ENCODE measurements around the gene ADCY2.

The ADCY2 gene

DNA sequence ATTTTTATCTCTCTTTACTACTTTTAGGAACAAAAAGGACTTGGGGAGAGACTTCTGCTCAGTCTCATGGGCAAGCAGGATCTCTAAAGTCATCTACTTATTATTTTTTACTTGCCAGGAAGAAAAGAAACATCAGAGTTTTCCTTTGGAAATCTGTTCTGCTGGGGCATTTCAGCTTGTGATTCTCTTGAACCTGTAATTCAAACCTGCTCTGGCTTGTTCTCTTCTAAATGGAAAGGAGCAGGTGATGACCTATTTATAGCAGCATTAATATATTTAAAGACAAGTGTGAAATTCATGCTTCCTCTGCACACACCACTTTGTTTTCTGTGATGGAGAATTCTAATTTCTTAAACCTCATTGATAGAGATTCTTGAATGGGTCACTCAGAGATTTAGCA, 2.0 kb downstream of the ADCY2 start:
- ChIA-PET POLR2A (interaction anchor here (0.6 to 1.0 kb wide), 2 partner anchors 348 to 475 kb away, joined by 3 read pairs; no protein-coding TSS in a partner anchor), CTCF (interaction anchor here (0.6 to 4.6 kb wide), 8 partner anchors 10 to 418 kb away, joined by 3 to 38 read pairs (median 4); no protein-coding TSS in a partner anchor)
- Histone ChIP-seq H3K4me1 (ENCODE audit: control insufficient read depth, insufficient read depth, low read length) (peaks cover 2% of the 10 kb centered on the region; the same call in 1 of the 2 replicates), H3K9me3 (ENCODE audit: control insufficient read depth, insufficient read depth, low read depth, low read length) (no peaks in the 10 kb centered on the region), H3K27ac (ENCODE audit: extremely low read depth, low read depth, low read length) (no peak overlapping the region), H3K36me3 (ENCODE audit: control insufficient read depth in 2 of 2, insufficient read depth in 1 of 2, low read length in 2 of 2) (no peaks in the 10 kb centered on the region), H3K4me3 (ENCODE audit: low read depth, low read length) (no peak overlapping the region)
- TF ChIP-seq ZBTB8A (tag by site-specific recombination; IDR thresholded peaks at IDR 0.05) (no peak), ZNF292 (tag by site-specific recombination; IDR thresholded peaks at IDR 0.05; ENCODE audit: borderline replicate concordance, low read depth) (no peak), ZNF366 (tag by site-specific recombination; conservative IDR thresholded peaks at IDR 0.05) (no peak)

DNA sequence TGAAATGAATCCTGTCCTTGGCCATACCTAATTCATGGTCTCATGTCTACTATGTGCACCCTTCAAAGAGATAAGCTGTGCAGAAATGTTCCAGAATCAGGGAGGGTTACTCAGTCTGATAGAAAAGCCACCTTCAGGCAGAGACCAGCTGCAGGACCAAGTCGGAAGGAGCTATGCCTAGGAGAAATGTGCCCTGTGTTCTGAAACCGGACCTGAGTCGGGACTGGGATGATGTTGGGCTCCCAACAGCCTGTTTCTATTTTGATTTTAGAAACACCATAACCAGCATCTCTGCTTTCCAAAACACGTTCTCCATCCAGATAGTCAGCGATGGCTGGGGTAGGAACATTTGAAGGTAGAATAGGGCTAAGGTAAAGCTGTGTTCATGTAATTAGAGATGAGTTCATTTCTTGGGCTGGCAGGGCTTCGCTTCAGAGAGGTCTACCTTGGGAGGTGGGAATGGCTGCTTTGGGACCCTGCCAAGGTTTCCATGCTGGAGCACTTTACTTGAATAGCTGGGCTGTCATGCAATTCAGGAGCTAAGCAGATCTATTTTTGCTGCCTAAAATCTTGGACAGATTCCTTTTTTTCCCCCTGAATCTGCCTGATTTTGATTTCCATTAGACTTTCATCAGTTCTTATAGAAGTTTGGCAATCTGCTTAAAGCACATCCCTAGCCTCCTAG, 2.8 kb downstream of the ADCY2 start:
- Histone ChIP-seq H3K27ac (ENCODE audit: extremely low read depth, low read depth, low read length) (no peak overlapping the region), H3K9me3 (ENCODE audit: control insufficient read depth, insufficient read depth, low read depth, low read length) (no peaks in the 10 kb centered on the region), H3K36me3 (ENCODE audit: control insufficient read depth in 2 of 2, insufficient read depth in 1 of 2, low read length in 2 of 2) (no peaks in the 10 kb centered on the region), H3K4me1 (ENCODE audit: control insufficient read depth, insufficient read depth, low read length) (peaks cover 2% of the 10 kb centered on the region; the same call in 1 of the 2 replicates), H3K4me3 (ENCODE audit: low read depth, low read length) (no peak overlapping the region)
- ChIA-PET CTCF (interaction anchor here (0.6 to 4.6 kb wide), 8 partner anchors 39 to 417 kb away, joined by 3 to 38 read pairs (median 4); no protein-coding TSS in a partner anchor), POLR2A (interaction anchor here (0.7 kb wide), 1 partner anchor 38 kb away, joined by 3 read pairs; no protein-coding TSS in a partner anchor)
- TF ChIP-seq ZSCAN30 (tag by site-specific recombination; IDR thresholded peaks at IDR 0.05) (no peak), ZXDB (tag by site-specific recombination; IDR thresholded peaks at IDR 0.05) (no peak), RBAK (tag by site-specific recombination; IDR thresholded peaks at IDR 0.05) (no peak), ZNF768 (tag by site-specific recombination; IDR thresholded peaks at IDR 0.05) (no peak), ZNF701 (tag by site-specific recombination; IDR thresholded peaks at IDR 0.05) (no peak), ZNF571 (tag by site-specific recombination; IDR thresholded peaks at IDR 0.05) (no peak), ZNF830 (tag by site-specific recombination; IDR thresholded peaks at IDR 0.05; ENCODE audit: low read depth) (no peak), ZNF529 (tag by site-specific recombination; IDR thresholded peaks at IDR 0.05; ENCODE audit: insufficient replicate concordance) (no peak), ZNF660 (tag by site-specific recombination; IDR thresholded peaks at IDR 0.05) (no peak), ZNF394 (tag by site-specific recombination; IDR thresholded peaks at IDR 0.05; ENCODE audit: borderline replicate concordance) (no peak), ZFP41 (tag by site-specific recombination; IDR thresholded peaks at IDR 0.05; ENCODE audit: borderline replicate concordance) (no peak), ZNF48 (tag by site-specific recombination; IDR thresholded peaks at IDR 0.05) (no peak), ZNF416 (tag by site-specific recombination; IDR thresholded peaks at IDR 0.05) (no peak), KLF1 (tag by site-specific recombination; IDR thresholded peaks at IDR 0.05) (no peak), ZBTB17 (tag by site-specific recombination; IDR thresholded peaks at IDR 0.05) (no peak), ZNF211 (tag by site-specific recombination; IDR thresholded peaks at IDR 0.05; ENCODE audit: low read depth) (no peak), ZNF501 (tag by site-specific recombination; IDR thresholded peaks at IDR 0.05) (no peak)
- TF ChIP-seq, protein P1, sequence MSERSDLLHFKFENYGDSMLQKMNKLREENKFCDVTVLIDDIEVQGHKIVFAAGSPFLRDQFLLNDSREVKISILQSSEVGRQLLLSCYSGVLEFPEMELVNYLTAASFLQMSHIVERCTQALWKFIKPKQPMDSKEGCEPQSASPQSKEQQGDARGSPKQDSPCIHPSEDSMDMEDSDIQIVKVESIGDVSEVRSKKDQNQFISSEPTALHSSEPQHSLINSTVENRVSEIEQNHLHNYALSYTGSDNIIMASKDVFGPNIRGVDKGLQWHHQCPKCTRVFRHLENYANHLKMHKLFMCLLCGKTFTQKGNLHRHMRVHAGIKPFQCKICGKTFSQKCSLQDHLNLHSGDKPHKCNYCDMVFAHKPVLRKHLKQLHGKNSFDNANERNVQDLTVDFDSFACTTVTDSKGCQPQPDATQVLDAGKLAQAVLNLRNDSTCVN (tag by site-specific recombination; optimal IDR thresholded peaks at IDR 0.05), result no peak
- TF ChIP-seq, protein P2, sequence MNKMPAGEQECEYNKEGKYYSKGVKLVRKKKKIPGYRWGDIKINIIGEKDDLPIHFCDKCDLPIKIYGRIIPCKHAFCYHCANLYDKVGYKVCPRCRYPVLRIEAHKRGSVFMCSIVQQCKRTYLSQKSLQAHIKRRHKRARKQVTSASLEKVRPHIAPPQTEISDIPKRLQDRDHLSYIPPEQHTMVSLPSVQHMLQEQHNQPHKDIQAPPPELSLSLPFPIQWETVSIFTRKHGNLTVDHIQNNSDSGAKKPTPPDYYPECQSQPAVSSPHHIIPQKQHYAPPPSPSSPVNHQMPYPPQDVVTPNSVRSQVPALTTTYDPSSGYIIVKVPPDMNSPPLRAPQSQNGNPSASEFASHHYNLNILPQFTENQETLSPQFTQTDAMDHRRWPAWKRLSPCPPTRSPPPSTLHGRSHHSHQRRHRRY (tag by site-specific recombination; IDR thresholded peaks at IDR 0.05), result no peak
- TF ChIP-seq, protein P3, sequence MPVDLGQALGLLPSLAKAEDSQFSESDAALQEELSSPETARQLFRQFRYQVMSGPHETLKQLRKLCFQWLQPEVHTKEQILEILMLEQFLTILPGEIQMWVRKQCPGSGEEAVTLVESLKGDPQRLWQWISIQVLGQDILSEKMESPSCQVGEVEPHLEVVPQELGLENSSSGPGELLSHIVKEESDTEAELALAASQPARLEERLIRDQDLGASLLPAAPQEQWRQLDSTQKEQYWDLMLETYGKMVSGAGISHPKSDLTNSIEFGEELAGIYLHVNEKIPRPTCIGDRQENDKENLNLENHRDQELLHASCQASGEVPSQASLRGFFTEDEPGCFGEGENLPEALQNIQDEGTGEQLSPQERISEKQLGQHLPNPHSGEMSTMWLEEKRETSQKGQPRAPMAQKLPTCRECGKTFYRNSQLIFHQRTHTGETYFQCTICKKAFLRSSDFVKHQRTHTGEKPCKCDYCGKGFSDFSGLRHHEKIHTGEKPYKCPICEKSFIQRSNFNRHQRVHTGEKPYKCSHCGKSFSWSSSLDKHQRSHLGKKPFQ (tag by site-specific recombination; IDR thresholded peaks at IDR 0.05), result no peak

All from HEK293 (cell line).